AG09309 (cell line): Measurements from ENCODE around the gene MAST4.

Experiments used
- DNase-seq: peaks from one replicate; pipeline ENCODE4 v3.0.0-alpha.2; 2010; ENCODE audit warnings: low read depth
- H3K4me3 ChIP-seq: 2 replicates; pipeline ENCODE4 v1.5.1; 2011; ENCODE audit warnings: mild to moderate bottlenecking, low read depth, low read length, moderate library complexity; ENCODE audit not compliant: control insufficient read depth
- TF ChIP-seq, protein P1 (sequence below): IDR thresholded peaks from 2 replicates; pipeline ENCODE4 v1.5.1; 2011; ENCODE audit warnings: mild to moderate bottlenecking, low read depth, low read length, inconsistent platforms; ENCODE audit not compliant: insufficient read depth, control insufficient read depth; ENCODE audit errors: missing control alignments

Gene MAST4

DNA sequence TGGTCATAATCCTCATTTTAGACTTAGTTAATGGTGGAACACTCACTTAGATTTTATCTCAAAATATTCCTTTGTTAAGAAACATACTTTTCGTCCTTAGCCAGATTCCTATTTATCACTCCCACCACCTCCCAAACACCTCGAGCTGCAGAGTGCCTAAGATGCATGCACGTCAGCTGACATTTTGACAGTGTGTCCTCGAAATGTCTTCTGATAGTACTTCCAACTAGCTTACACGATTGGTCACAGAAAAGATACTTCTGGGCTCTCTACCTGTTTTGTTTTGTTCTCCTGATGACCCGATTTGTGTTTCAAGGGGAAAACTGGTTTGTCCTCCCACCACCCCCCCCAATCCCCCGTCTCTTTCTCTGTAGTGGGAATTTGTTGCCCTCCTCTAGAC lies 230.1 kb downstream of the MAST4 start:
- TF ChIP-seq, protein P1, sequence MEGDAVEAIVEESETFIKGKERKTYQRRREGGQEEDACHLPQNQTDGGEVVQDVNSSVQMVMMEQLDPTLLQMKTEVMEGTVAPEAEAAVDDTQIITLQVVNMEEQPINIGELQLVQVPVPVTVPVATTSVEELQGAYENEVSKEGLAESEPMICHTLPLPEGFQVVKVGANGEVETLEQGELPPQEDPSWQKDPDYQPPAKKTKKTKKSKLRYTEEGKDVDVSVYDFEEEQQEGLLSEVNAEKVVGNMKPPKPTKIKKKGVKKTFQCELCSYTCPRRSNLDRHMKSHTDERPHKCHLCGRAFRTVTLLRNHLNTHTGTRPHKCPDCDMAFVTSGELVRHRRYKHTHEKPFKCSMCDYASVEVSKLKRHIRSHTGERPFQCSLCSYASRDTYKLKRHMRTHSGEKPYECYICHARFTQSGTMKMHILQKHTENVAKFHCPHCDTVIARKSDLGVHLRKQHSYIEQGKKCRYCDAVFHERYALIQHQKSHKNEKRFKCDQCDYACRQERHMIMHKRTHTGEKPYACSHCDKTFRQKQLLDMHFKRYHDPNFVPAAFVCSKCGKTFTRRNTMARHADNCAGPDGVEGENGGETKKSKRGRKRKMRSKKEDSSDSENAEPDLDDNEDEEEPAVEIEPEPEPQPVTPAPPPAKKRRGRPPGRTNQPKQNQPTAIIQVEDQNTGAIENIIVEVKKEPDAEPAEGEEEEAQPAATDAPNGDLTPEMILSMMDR: no peak
- no peak overlapping the region for H3K4me3 ChIP-seq
- DNase-seq: no peak

DNA sequence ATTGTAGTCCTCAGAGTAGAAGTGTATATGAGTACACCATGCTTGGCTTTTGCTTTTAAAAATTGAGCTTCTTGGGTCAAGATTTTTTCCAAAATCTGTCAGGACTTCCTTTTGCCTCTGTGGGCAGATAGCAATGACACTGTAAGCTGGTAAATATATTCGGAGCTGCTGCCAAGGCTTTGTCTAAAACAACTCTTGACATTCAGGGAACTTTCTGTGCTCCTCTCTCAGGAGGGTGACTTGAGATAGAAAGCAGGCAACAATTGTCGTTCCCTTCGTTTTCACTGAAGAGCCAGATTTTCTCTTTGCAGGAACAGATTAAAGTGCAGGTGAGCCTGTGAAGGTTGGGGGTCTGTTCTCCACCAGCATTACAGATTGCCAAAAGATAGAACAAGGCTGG lies 230.5 kb downstream of the MAST4 start:
- TF ChIP-seq, protein P1: no peak
- H3K4me3 ChIP-seq: no peak overlapping the region
- no peak for DNase-seq

DNA sequence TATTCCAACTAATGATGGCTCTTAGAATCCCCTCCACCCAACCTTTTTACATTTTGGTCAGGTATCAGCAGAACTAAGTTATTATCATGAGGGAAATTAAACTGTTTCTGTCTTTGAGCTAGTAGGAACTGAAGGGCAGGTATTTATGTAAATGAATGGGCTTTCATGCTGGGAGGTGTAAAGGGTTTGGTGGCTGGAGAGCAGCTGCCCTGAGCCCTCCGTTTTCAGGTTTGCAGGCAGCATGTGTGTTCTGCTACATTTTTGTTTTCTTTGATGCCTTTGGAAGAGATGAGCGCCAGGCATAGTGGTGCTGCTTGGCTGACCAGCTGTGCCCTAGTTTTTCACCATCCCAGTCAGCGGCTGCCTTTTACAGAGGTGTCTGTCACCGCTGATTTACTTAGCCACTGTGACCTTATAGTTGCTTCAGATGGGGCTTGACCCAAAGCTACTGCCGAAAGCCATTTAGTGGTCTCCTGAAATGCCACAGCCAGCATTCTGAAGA lies 231.9 kb downstream of the MAST4 start:
- DNase-seq: no peak
- H3K4me3 ChIP-seq: peak overlapping the region; percentile 41; the same call in 1 of the 2 replicates
- TF ChIP-seq, protein P1: no peak

DNA sequence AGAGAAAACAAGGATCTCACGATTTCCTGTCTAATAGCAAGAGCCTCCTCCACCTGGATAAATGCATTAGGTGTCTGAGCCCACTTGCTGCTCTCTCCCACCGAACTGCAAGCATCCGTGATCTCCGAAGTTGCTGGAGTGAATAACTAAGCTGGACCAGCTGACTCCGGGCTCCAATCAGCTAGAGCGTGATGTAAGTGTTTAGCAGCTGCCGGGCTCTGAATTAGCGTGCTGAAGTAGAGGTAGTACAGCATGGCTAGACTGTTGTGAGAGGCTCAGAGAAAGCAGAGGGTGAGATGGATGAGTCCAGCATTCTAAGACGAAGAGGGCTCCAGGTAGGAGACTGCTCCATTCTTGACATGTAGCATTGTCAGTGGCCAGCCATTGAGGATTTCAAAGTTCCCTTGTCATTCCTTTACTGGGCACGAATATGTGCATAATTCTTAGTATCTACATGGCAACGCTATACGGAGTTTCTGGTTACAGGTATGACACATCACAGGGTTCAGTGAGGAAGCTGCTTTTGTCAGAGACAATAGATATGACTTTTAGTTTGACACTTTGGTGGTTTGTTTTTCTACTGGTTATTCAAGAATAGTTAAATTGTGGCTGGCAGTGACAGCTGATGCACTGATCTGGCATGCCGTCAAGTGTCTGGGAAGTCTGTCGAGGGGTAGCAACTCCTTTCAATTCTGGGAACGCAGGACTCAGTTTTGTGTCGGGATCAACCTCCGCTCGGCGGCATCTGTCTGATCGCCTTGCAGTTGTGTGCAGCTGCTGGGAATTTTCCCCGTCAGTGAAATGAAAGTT lies 232.6 kb downstream of the MAST4 start:
- DNase-seq: no peak
- TF ChIP-seq, protein P1: no peak
- peak overlapping the region; percentile 41 for H3K4me3 ChIP-seq

DNA sequence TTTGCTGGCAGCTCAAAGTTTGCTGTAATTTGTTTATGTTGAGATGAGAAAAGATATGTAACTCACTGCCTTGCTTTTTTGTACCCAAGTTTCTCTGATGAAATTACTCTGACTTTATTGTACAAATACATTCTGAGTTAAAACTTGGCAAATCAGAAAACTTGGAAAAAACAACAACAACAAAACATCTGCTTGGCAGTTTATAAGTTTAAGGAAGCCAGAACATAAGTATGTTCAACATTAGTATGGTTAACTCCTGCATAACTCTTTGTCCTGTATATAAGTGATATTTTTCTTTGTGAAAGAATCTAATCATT lies 233.1 kb downstream of the MAST4 start:
- DNase-seq: no peak
- peak overlapping the region; percentile 41 for H3K4me3 ChIP-seq
- TF ChIP-seq, protein P1: no peak

DNA sequence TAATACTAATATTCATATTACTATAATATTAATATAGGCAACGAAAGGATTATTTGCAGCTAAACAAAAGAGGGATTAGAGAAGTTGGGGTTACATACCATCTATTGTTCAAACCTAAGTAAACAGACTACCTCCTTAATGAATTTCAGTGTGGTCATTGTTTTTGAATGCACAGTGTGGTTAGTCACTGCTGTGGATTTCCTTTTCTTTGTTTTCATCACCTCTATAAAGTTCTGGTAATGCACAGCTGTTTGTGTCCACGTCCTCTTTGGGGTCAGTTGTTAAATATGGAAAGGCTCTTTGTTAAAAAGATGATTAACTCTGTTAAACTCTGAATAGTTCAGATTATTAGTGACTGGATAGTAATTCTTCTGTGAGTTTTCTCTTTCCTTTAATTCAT lies 233.6 kb downstream of the MAST4 start:
- TF ChIP-seq, protein P1: no peak
- DNase-seq: no peak
- H3K4me3 ChIP-seq: no peak overlapping the region
